Mononuclear cell (primary cell): ENCODE results near the gene CNOT6L. TPM values are rescaled to one million over a fixed set of nuclear protein-coding genes. Genes with fewer than 3 reads are reported as not detected.
"Not testable (repeated sequence)": the region's sequence is repeated elsewhere in the genome, so short reads cannot be mapped to it uniquely, and the experiment has no call there.

Experiments used
- H3K27me3 ChIP-seq: 2 replicates; pipeline ENCODE4 v1.6.0; 2011; ENCODE audit warnings: low read length, control low read depth; ENCODE audit not compliant: insufficient read depth
- H3K4me1 ChIP-seq: 2 replicates; pipeline ENCODE4 v1.5.1; 2011; ENCODE audit warnings: mild to moderate bottlenecking, low read length, control low read depth; ENCODE audit not compliant: insufficient read depth
- H3K4me3 ChIP-seq: 2 replicates; pipeline ENCODE4 v1.5.1; 2011; ENCODE audit warnings: mild to moderate bottlenecking, low read length, moderate library complexity
- H3K9me3 ChIP-seq: 2 replicates; pipeline ENCODE4 v1.5.1; 2011; ENCODE audit warnings: low read depth, mild to moderate bottlenecking, control low read depth, low read length
- total RNA-seq: library from RNA; depleted of rRNA; stranded (reverse); fragments of >200 nt; gene quantifications from one replicate; pipeline ENCODE4 v1.2.3, GENCODE V29; 2012

CNOT6L gene
- total RNA-seq, 1 donor = 207 TPM

DNA sequence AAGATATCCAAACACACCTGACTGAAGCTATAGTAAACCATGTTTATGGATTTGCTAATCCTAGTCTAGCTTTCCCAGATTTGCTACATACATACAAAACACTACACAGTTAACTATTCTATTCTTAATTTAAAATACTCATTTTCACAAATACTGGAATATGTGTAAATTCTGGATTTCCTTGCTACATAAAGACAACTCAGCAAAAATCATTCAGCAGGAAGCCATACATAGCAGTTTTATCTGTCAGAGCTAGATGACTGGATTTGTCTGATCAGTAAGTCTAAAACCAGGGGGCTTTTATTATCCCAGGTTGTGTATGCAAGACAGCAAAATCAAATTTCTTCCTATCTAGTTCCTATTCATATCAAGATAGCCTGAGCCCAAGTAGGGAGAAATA is 98.1 kb downstream of the CNOT6L start:
- Histone ChIP-seq H3K9me3 (no peaks in the 10 kb centered on the region), H3K4me3 (no peak overlapping the region), H3K27me3 (no peaks in the 10 kb centered on the region), H3K4me1 (no peaks in the 10 kb centered on the region)

DNA sequence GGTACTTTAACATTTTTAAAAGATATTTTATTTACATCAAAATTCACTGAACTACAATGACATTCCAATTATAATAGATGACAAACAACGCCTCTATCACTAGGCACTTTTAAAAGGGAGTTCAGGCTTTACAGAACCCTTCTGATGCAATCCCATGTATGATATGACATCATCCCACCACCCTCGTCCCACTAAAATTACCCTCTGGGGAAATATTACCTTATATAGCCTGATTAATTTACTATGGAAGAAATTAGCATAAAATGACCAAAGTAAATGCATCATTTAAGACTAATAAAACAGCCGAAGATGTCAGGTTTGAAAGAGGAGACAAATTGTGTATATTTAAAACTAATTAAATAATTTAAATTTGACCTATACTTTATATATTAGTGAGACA is 100.7 kb downstream of the CNOT6L start:
- not testable (repeated sequence) for H3K4me1 ChIP-seq, H3K9me3 ChIP-seq, H3K27me3 ChIP-seq, H3K4me3 ChIP-seq

DNA sequence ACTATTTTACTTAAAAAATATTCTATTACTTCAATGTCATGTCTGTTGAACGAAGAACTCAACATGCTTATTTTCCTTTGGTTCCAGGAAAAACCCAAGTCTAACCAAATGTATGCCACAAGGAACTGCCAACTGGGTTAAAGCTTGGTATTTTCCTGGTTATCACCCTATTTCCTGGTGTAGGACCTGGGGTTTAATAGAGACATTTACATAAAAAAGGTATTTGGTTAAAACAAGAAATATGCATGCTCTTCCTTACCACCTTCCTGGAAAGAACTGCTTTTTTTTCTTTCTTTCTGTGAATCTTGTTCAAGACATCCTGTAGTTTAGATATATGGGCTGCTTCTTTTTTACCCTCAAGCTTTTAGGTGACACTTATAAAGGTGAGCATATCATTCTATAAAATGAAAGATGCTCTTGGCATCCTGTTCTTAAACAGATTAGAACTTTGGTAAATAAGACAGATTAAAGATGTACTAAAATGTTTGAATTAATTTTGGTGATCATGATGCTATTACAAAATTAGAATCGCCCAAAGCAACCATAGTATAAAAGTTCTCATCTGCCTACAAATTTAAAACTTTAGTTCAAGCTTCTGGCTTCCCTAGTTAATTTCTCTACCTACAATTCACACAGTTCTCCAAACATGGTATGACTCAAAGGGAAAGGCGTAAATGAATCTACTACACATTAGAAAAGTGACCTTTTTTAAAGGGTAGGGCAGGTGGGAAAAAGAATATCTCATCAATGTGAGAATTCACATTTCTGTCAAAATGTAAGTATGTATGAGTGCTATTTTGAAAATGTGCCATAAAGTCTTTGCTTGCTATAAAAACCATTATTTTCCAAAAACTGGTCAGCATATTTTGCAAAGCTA is 103.5 kb downstream of the CNOT6L start:
- Histone ChIP-seq H3K4me3 (no peak overlapping the region), H3K27me3 (no peaks in the 10 kb centered on the region), H3K9me3 (no peaks in the 10 kb centered on the region), H3K4me1 (no peaks in the 10 kb centered on the region)

DNA sequence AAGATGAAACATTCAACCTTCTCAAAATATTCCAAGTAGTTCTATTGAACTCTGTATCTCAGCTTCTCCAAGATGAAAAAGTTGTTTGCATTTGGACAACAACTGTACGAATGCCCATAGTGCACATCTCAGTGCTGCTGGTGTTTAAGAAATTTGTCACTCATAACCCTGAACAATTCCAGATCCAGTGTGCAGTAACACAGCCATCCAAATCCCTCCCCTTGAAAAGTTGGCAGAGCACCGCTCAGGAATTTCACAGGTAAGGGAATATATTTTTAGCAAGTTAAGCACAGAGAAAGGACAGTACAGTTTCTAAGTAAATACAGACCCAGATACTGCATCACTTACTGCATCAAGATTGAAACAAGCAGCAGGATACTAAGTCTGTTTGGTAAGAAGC is 104.7 kb downstream of the CNOT6L start:
- Histone ChIP-seq H3K4me3 (no peak overlapping the region), H3K4me1 (no peaks in the 10 kb centered on the region), H3K27me3 (no peaks in the 10 kb centered on the region), H3K9me3 (no peaks in the 10 kb centered on the region)

DNA sequence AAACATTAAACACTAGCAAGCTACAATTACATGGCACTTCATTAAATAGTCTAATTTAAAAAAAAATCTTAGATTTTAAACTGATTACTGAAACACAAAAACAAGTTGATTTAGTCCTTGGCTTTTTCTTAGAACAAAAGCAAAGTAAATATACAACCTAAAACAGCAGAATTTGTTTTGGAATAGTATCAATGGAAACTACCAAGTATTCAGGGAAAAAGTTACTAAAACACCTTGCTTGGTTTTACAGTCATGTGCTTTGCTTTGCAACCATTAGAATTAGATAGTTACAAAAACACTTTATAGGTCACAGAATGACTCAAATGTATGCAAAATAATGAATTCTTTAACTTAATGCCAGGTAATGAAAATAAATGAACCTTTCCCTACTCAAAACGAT is 105.3 kb downstream of the CNOT6L start:
- Histone ChIP-seq H3K27me3 (no peaks in the 10 kb centered on the region), H3K9me3 (no peaks in the 10 kb centered on the region), H3K4me1 (no peaks in the 10 kb centered on the region), H3K4me3 (no peak overlapping the region)

DNA sequence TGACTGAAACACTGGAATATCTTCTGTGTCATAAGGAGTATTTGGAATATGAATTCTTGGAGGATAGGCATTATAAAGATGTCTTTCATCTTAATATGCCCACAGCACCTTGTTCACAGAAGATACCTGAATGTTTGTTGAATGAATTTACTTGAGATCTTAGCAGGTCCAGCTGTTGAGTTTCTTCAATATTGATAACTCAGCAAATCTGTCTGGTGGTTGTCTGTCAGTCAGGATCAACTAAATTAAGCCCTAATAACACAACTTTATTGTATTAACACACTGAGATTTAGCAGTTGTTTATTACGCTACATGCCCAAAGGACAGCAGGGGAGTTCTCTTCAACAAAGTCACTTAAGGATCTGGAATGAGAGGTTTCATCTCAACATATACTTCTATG is 106.5 kb downstream of the CNOT6L start:
- no peaks in the 10 kb centered on the region for H3K27me3 ChIP-seq

DNA sequence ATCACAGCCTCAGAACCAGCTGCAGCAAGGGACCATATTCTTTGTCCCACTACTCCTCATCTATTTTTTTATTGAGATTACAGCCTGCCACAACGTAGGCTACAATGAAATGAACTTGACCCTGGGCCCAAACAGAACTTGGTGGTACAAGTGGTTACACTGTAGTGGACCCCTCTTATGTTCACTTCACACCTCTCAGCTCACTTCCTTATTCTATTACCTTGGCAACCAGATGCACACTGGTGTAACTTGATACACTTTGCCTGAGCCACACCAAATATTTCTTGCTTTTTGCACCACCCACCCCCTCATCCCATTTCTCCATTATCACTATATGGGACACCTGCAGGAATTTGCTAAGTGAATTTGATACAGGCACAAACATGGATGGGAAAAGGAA is 107.7 kb downstream of the CNOT6L start:
- Histone ChIP-seq H3K27me3 (no peaks in the 10 kb centered on the region), H3K4me3 (no peak overlapping the region)

More for the DNA sequence above, 106.5 kb downstream of the CNOT6L start:
- Histone ChIP-seq H3K4me3 (no peak overlapping the region), H3K4me1 (no peaks in the 10 kb centered on the region), H3K9me3 (no peaks in the 10 kb centered on the region)

DNA sequence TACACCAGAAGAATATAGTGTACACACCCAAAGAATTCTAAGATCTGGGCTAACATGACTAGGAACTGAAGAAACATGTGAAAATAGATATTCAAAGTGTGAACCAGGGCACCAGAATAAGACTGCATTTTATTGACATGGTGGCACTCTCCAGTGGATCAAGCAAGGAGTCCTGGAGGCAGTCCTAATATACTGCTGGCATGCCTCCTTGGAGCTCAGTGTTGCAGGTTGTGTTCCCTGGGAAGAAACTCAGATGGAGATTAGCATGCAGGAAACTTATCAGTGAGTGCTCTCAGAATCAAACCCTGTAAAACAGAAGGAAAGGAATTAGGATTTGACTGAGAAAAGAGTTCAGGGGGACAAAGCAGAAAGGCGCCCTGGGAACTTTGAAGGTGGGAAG is 108.5 kb downstream of the CNOT6L start:
- Histone ChIP-seq H3K4me3 (no peak overlapping the region), H3K9me3 (no peaks in the 10 kb centered on the region), H3K4me1 (no peaks in the 10 kb centered on the region), H3K27me3 (no peaks in the 10 kb centered on the region)

More for the DNA sequence above, 107.7 kb downstream of the CNOT6L start:
- H3K9me3 ChIP-seq = no peaks in the 10 kb centered on the region
- H3K4me1 ChIP-seq = no peaks in the 10 kb centered on the region

DNA sequence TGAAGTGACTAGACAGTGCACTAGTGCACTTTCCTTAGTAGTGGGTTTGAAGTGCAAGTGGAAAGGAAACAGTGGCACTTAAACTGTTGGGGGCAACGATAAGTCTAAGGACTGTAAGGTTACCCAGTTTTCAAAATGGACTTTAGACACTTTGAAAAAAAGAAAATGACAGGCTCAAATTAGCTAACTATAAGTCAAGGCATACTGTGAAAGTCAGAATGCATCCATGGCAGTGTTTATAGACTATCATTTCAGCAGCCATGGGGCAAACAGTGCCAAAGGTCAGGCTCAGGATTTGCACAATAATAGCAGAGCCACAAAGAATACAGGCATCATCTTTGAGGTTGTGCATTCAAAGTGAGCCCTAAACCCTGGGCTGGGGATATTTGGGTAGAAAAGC is 109.1 kb downstream of the CNOT6L start:
- H3K9me3 ChIP-seq = no peaks in the 10 kb centered on the region
- no peak overlapping the region for H3K4me3 ChIP-seq
- no peaks in the 10 kb centered on the region for H3K27me3 ChIP-seq
- no peaks in the 10 kb centered on the region for H3K4me1 ChIP-seq

DNA sequence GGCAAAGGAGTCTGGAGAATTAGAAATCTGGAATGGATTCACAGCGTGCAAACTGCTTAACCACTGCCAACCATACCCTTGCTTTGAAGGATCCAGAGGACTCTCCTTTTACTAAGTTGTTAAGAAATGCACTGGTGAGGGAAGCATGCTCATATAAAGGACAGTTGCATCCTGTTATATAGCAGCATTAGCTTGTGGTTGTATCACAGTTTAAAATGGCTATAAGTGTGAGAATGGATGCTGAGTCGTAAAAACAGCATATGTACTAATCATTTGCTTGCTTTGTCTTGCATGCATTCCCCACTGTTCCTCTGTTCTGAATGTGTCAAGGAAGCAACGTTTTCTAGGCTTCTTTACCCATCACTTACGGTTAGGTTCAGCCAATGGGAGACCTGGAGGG is 112.5 kb downstream of the CNOT6L start:
- H3K4me3 ChIP-seq = no peak overlapping the region

DNA sequence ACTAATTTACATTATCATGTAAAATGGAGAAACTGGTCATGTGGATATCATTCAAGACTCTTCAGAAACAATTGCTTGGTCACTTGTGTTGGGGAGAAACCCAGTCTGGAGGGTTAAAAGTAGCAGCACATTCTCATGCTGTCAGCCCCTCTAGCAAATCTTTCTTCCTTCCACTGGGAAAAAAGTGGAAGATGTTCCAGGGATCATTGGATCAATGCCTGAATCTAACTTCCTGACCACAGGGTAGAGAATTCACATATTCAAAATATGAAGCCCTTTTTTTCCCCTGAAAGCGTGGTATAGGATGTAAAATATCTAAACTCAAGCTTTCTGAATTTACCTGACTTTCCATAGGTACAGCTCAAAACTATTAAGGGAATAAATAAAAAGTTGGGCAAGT is 115.5 kb downstream of the CNOT6L start:
- Histone ChIP-seq H3K4me3 (no peak overlapping the region), H3K9me3 (no peaks in the 10 kb centered on the region), H3K27me3 (no peaks in the 10 kb centered on the region), H3K4me1 (no peaks in the 10 kb centered on the region)

More for the DNA sequence above, 112.5 kb downstream of the CNOT6L start:
- Histone ChIP-seq H3K27me3 (no peaks in the 10 kb centered on the region), H3K4me1 (no peaks in the 10 kb centered on the region), H3K9me3 (no peaks in the 10 kb centered on the region)

DNA sequence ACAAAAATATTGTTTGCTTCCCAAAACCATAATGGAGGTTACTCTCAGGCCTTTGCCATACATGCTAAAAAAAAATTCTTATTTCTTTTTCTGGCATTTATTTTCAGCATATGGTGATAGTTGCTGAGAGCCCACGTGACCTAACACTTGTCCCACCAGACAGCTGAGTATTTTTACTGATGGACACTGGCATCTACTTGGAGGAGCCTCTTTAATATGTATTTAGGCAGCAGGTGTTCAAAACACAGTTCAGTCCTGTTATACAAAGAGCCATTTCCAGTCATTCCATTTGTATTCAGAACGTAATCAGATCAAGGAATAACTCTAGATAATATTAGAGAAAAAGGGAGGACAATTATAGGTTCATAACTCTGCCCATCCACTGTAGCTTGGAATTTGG is 118.0 kb downstream of the CNOT6L start:
- H3K9me3 ChIP-seq = no peaks in the 10 kb centered on the region
- no peaks in the 10 kb centered on the region for H3K4me1 ChIP-seq
- H3K27me3 ChIP-seq = no peaks in the 10 kb centered on the region
- no peak overlapping the region for H3K4me3 ChIP-seq

DNA sequence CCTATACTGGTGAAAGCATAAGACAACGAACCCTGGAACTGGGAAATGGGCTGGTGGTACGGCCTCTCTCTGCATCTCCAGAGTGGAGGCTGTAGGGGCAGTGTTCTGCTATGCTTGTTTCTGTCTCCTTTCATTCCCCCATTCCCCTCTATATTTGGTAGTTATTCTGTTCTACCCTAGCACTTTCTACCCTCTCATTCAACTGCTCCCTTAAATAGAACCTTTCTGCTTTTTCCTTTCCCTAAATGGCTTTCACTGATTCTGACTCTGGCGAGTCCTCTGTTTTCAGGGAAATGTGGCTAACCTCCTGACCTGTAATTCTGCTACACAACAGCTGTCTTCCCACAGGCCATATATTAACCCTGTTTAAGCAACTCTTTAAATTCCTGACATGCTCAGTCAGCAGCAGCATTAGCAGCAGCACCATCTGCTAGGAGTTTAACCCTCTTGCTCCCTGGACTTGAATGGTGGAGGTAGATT is 119.4 kb downstream of the CNOT6L start:
- Histone ChIP-seq H3K4me3 (no peak overlapping the region), H3K27me3 (no peaks in the 10 kb centered on the region), H3K9me3 (no peaks in the 10 kb centered on the region), H3K4me1 (no peaks in the 10 kb centered on the region)

DNA sequence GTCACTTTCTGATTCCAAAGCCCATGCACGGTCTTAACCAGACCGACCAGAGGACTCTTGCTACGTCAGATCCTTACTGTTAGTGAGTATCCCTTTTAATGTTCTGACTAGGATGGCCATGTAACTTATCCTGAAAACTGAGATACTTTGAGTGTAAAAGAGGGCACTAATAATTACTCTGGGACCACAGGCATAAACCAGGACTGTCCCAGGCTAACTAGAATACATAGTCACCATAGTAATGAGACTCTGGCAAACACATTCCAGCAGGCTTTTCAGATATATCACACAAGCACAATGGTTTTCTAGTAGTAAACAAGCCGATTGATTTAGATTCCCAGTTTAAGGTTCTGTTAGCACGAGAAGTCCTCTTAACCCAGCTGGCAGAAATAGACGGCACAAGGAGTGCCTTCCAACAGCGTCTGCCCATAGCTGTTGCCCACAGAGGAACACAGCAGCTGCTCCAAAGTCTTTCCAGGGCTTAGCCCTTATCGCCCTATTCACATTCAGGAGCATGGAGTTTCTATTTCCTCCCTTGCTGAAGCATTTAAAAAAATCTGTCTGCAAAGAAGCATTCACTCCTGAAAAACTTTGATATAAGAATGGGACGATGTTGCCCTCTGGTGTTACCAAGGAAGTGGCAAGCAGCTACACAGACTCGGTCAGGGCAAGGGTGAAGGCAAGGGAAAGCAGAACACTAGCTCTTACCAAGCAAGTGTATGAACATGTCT is 121.1 kb downstream of the CNOT6L start:
- Histone ChIP-seq H3K4me3 (no peak overlapping the region), H3K9me3 (no peaks in the 10 kb centered on the region), H3K4me1 (no peaks in the 10 kb centered on the region), H3K27me3 (no peaks in the 10 kb centered on the region)

DNA sequence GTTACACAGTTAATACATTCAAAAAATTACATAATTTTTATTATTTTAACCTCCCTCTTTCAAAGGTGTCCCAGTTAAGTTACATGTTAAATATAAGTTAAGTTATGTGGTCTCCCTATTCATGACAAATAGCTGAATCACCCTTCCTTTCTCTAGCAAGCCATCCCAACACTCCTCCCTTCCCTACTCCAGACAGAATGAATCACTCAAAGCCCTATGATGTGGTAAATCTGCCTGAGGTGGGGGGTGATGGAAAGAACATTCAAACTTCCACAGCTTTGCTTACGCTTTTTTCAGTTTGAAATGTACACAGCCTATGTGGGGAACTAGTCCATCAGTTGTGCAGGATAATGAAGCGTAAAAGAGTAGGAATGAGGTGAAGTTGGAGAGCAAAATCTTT is 123.4 kb downstream of the CNOT6L start:
- H3K4me1 ChIP-seq = no peaks in the 10 kb centered on the region
- H3K9me3 ChIP-seq = no peaks in the 10 kb centered on the region
- no peak overlapping the region for H3K4me3 ChIP-seq
- no peaks in the 10 kb centered on the region for H3K27me3 ChIP-seq
